ENCODE results near the gene PRRC2B. TPM values are rescaled to one million over a fixed set of nuclear protein-coding genes. Genes with fewer than 3 reads are reported as not detected.

The PRRC2B gene
- total and polyA plus RNA-seq, 3 donors from 2014 or later: 111 to 213 (median 175) TPM

DNA sequence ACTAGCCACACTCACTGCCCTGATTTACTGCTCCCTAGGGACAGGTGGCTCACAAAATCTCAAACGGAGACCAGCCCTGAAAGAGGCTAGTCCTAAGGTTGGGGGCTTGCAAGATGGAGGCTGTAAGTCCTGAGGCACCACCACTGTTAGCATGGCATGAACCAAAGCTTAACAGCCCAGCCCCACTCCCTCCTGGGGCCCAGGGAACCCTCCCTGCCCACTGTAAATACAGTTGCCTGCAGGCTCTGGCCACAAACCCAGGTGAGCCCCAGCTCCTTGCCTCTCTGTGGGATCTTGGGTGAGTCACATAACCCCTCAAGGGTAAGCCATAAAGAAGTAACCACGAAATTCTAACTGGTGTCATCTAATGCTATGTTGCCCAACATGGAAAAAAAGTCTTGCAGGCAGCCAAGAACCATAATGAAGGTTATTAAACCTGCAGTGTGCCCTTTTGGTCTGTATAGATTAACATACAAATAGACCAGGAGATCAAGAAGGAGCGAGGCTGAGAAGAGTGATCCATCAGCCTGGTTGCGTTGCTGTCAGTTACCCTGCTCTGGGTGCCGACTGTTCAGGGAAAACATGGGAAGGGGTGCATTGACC lies 107.2 kb downstream of the PRRC2B start:
- DNase-seq: no peak
- Histone ChIP-seq H3K27ac (no peak overlapping the region), H3K4me1 (peaks cover 7% of the 10 kb centered on the region), H3K36me3 (ENCODE audit: low read depth, missing control alignments) (no peaks in the 10 kb centered on the region), H3K4me3 (no peak overlapping the region), H3K27me3 (no peaks in the 10 kb centered on the region), H3K9me3 (no peaks in the 10 kb centered on the region)
- intact Hi-C loops (cut with DNase I; ENCODE audit: low total_unique reads): no loop called here
- TF ChIP-seq, protein P1, sequence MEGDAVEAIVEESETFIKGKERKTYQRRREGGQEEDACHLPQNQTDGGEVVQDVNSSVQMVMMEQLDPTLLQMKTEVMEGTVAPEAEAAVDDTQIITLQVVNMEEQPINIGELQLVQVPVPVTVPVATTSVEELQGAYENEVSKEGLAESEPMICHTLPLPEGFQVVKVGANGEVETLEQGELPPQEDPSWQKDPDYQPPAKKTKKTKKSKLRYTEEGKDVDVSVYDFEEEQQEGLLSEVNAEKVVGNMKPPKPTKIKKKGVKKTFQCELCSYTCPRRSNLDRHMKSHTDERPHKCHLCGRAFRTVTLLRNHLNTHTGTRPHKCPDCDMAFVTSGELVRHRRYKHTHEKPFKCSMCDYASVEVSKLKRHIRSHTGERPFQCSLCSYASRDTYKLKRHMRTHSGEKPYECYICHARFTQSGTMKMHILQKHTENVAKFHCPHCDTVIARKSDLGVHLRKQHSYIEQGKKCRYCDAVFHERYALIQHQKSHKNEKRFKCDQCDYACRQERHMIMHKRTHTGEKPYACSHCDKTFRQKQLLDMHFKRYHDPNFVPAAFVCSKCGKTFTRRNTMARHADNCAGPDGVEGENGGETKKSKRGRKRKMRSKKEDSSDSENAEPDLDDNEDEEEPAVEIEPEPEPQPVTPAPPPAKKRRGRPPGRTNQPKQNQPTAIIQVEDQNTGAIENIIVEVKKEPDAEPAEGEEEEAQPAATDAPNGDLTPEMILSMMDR (IDR thresholded peaks at IDR 0.05): no peak
- no peak for TF ChIP-seq POLR2A (IDR thresholded peaks at IDR 0.05)
- 61 to 64% methylated on average over 5 of the region's 5 CpGs for WGBS, 2 donors

DNA sequence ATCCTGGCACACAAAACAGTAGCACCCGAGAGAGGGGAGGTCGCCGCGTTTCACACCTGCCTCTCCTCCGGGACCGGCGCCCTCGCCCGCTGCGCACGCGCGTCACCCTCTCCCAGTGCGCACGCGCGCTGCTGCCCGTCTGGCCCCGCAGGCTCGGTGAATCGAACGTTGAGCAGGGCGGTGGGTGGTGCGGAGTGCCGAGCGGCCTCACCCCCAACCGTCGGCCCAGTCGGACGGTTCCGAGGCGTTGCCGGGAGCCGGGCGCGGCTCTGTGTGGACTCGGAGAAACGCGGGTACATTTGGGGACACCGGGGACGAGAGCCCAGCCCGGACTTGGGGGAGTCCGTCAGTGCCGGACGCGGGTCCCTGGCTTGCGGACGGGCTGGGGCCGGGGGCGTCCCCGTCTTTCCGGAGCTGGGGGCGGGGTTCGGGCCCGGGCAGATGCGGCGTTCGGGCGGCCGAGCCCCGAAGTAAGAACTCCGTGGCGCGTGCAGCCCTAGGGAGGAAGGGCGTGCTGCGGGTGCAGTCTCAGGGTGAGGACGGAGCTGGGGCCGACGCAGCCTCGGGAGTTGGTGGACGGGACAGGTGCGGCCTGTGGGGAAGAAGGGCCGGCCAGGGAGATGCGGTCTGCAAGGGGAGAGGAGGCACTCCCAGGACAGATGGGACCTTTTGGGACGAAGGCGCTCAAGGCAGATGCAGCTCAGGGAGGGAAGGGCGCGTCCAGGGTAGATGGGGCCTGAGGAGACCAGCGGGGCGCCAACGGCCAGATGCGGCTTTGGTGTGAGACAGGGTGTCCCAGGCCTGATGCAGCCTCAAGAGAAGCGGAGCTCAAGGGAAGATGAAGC lies 109.1 kb downstream of the PRRC2B start, which contains the start of gene POMT1:
POMT1 (plus strand) TSS at position 138 of the 845 bp plus-strand sequence. CDS start 1,301 bp downstream, outside the sequence.
- Histone ChIP-seq H3K4me1 (peaks cover 7% of the 10 kb centered on the region), H3K36me3 (ENCODE audit: low read depth, missing control alignments) (no peaks in the 10 kb centered on the region), H3K27me3 (no peaks in the 10 kb centered on the region), H3K9me3 (no peaks in the 10 kb centered on the region), H3K27ac (peak within 1 kb of the TSS; percentile 39 to 87), H3K4me3 (peak within 1 kb of the TSS; percentile 87 to 92)
- intact Hi-C loops (cut with DNase I; ENCODE audit: low total_unique reads): no loop called here
- 0 to 1% methylated on average over 12 to 83 of the region's 83 CpGs for WGBS, 2 donors
- peak; percentile 88 for DNase-seq
- TF ChIP-seq, protein P1 (IDR thresholded peaks at IDR 0.05): no peak

DNA sequence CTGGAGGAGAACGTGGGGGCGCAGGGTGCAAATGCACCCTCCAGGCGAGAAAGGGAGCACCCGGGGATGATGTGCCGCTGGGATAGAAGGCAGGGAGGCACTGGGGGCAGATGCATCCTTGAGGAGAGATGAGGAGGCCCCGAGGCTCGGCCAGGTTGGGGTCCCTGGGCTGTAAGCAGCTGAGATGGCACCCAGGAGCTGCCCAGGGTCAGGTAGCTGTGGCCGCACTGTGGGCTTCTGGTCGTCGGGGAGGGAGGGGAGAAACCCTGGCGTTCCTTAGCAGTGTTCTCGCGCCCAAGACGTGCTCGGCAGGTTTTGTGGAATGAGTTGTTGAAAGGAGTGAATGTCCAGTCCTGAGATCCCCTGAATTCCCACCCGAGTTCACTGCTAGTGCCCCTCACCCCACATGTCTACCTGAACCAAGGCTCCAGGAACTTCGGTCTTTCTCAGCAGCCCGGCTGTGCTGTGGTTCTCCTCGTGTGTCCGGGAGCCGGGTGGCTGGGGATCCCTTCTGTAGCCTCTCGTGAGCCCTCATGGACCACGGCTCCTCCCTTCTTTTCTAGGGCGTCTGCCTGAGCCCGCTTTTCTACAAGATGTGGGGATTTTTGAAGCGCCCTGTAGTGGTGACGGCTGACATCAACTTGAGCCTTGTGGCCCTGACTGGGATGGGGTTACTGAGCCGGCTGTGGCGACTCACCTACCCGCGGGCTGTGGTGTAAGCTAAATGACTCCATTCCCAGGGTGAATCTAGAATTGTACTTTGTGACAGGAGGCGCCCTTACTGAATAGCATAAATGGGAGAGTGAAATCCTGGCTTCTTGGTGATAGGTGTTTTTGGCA lies 110.0 kb downstream of the PRRC2B start:
- Histone ChIP-seq H3K4me3 (peak overlapping the region; percentile 87 to 92), H3K36me3 (ENCODE audit: low read depth, missing control alignments) (no peaks in the 10 kb centered on the region), H3K9me3 (no peaks in the 10 kb centered on the region), H3K27ac (no peak overlapping the region), H3K4me1 (peaks cover 7% of the 10 kb centered on the region), H3K27me3 (no peaks in the 10 kb centered on the region)
- TF ChIP-seq, protein P1 (IDR thresholded peaks at IDR 0.05): no peak
- no peak for TF ChIP-seq POLR2A (IDR thresholded peaks at IDR 0.05)
- intact Hi-C loops (cut with DNase I; ENCODE audit: low total_unique reads): no loop called here
- no peak for DNase-seq
- WGBS, 2 donors: 17 to 23% methylated on average over 23 to 32 of the region's 32 CpGs

DNA sequence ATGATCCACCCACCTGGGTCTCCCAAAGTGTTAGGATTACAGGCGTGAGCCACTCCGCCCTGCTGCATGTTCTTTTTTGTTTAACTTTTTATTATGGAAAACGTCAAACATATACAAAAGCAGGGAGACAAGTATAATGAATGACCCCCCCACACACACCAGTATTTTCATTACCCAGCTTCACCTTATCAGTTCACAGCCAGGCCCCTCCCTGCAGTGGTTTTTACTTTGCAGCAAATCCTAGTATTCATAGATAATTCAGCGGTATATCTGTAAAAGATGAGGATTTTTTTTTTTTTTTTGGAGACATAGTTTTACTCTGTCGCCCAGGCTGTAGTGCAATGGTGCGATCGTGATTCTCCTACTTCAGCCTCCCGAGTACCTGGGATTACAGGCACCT lies 111.1 kb downstream of the PRRC2B start:
- TF ChIP-seq, protein P1 (IDR thresholded peaks at IDR 0.05): no peak
- TF ChIP-seq POLR2A (IDR thresholded peaks at IDR 0.05): no peak
- H3K4me1 ChIP-seq: peaks cover 7% of the 10 kb centered on the region
- H3K27ac ChIP-seq: no peak overlapping the region
- intact Hi-C loops (cut with DNase I; ENCODE audit: low total_unique reads): no loop called here
- no peak for DNase-seq
- WGBS, 2 donors: 90% methylated on average over 8 of the region's 8 CpGs
- H3K36me3 ChIP-seq (ENCODE audit: low read depth, missing control alignments): no peaks in the 10 kb centered on the region
- H3K9me3 ChIP-seq: no peaks in the 10 kb centered on the region
- no peaks in the 10 kb centered on the region for H3K27me3 ChIP-seq
- no peak overlapping the region for H3K4me3 ChIP-seq

Measured in testis (tissue), 3 donors.